Natural killer cell (primary cell): ENCODE data around the gene ODF2L. TPM values are rescaled to one million over a fixed set of nuclear protein-coding genes. Genes with fewer than 3 reads are reported as not detected.

ENCODE experiments used
- ATAC-seq, 3 donors: fragments of 150-1000 bp in 2 of 3; fragments of 200-7000 bp in 1 of 3; cut with Tn5 transposase; 1 replicate in 1 of 3; 2 replicates in 2 of 3; pipeline ENCODE4 v1.10.0; 2021; ENCODE audit warnings: mild to moderate bottlenecking in 2 of 3, moderate library complexity in 2 of 3
- DNase-seq, 2 donors: peaks; one replicate each; pipeline versions ENCODE4 v3.0.0 to v3.0.0-alpha.2; 2013 to 2021; ENCODE audit warnings: mixed read lengths in 1 of 2
- H3K27ac ChIP-seq: one replicate; pipeline ENCODE4 v1.5.1; 2013; ENCODE audit warnings: mild to moderate bottlenecking, low read length
- H3K27me3 ChIP-seq: one replicate; pipeline ENCODE4 v1.6.1; 2013; ENCODE audit warnings: low read length; ENCODE audit not compliant: control insufficient read depth, insufficient read depth
- H3K36me3 ChIP-seq: one replicate; pipeline ENCODE4 v1.6.1; 2013; ENCODE audit warnings: low read length; ENCODE audit not compliant: control insufficient read depth, insufficient read depth
- H3K4me1 ChIP-seq: one replicate; pipeline ENCODE4 v1.6.1; 2013; ENCODE audit warnings: low read length; ENCODE audit not compliant: control insufficient read depth, insufficient read depth
- H3K4me3 ChIP-seq: one replicate; pipeline ENCODE4 v1.5.1; 2013; ENCODE audit warnings: low read length
- H3K9me3 ChIP-seq: one replicate; pipeline ENCODE4 v1.6.1; 2013; ENCODE audit warnings: low read length; ENCODE audit not compliant: control insufficient read depth, insufficient read depth
- H3K27ac Mint-ChIP-seq, 2 donors: one replicate each; pipeline ENCODE4 v1.8.0; 2022; ENCODE audit warnings: mild to moderate bottlenecking in 2 of 2, mixed read lengths in 2 of 2, moderate library complexity in 1 of 2
- H3K27me3 Mint-ChIP-seq, 2 donors: one replicate each; pipeline ENCODE4 v1.8.0; 2022; ENCODE audit warnings: low read depth in 2 of 2, mixed read lengths in 2 of 2
- H3K36me3 Mint-ChIP-seq: one replicate; pipeline ENCODE4 v1.8.0; 2022; ENCODE audit warnings: mixed read lengths
- H3K4me1 Mint-ChIP-seq, 2 donors: one replicate each; pipeline ENCODE4 v1.8.0; 2022; ENCODE audit warnings: mixed read lengths in 2 of 2
- H3K4me3 Mint-ChIP-seq: one replicate; pipeline ENCODE4 v1.8.0; 2022; ENCODE audit warnings: mild to moderate bottlenecking, moderate library complexity, mixed read lengths
- H3K9me3 Mint-ChIP-seq, 2 donors: one replicate each; pipeline ENCODE4 v1.8.0; 2022; ENCODE audit warnings: mixed read lengths in 2 of 2
- WGBS: methylation state at CpG from one replicate; pipeline ENCODE4 v1.1.7; 2013; ENCODE audit warnings: missing lambda C conversion rate; ENCODE audit not compliant: insufficient coverage; 5-methylcytosine and 5-hydroxymethylcytosine counted together
- intact Hi-C: fragments of 100-400 bp; cut with micrococcal nuclease; formaldehyde crosslinking; loops from one replicate; pipeline ENCODE4 v1.14.2; 2022
- total RNA-seq, 4 donors: library from RNA; stranded (reverse); fragments of 120-200 nt in 1 of 4; gene quantifications; one replicate each; pipeline versions ENCODE4 v1.2.3 to v1.2.4, GENCODE V29; 2013 to 2022
- TF ChIP-seq, protein P1 (sequence below): fragments of 200-600 bp; IDR thresholded peaks from one replicate; pipeline ENCODE4 v1.8.0; 2022; ENCODE audit warnings: antibody characterized with exemption

The ODF2L gene
- total RNA-seq, 3 donors from 2014 or later (not counting 1 experiment from before 2014, with no cell fraction given): 79.7 to 102 (median 82.0) TPM

DNA sequence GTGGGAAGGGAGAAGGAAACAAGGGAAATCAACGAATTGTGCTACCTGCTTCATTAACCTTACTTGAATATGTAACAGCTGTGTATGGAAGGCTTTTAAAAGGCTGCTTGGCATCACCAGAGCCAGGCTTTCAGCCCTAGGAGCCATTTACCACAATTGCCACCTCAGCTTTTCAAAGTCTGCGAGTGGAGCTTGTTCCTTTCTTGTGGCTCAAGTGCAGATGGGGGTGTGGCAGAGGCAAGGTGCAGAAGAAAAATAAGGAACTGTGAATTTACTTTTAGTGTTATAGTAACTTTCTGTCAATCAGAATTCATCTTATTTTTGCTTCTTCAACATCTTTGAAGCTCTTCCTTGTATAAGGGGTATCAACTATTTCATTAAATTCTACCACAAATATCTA, 45.5 kb upstream of the ODF2L start:
- H3K27ac ChIP-seq: no peak overlapping the region
- Mint-ChIP-seq H3K9me3 (no peaks in the 10 kb centered on the region), H3K27me3 (peaks cover 10 to 18% of the 10 kb centered on the region in 2 donors), H3K4me3 (no peak overlapping the region), H3K27ac (no peak overlapping the region), H3K36me3 (no peaks in the 10 kb centered on the region), H3K4me1 (no peaks in the 10 kb centered on the region)
- no peaks in the 10 kb centered on the region for H3K9me3 ChIP-seq
- H3K36me3 ChIP-seq: no peaks in the 10 kb centered on the region
- ATAC-seq (no peak), DNase-seq (peak in 1 of 2 donors; percentile 65)
- intact Hi-C loops: no loop called here
- TF ChIP-seq, protein P1, sequence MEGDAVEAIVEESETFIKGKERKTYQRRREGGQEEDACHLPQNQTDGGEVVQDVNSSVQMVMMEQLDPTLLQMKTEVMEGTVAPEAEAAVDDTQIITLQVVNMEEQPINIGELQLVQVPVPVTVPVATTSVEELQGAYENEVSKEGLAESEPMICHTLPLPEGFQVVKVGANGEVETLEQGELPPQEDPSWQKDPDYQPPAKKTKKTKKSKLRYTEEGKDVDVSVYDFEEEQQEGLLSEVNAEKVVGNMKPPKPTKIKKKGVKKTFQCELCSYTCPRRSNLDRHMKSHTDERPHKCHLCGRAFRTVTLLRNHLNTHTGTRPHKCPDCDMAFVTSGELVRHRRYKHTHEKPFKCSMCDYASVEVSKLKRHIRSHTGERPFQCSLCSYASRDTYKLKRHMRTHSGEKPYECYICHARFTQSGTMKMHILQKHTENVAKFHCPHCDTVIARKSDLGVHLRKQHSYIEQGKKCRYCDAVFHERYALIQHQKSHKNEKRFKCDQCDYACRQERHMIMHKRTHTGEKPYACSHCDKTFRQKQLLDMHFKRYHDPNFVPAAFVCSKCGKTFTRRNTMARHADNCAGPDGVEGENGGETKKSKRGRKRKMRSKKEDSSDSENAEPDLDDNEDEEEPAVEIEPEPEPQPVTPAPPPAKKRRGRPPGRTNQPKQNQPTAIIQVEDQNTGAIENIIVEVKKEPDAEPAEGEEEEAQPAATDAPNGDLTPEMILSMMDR: no peak
- H3K27me3 ChIP-seq: no peaks in the 10 kb centered on the region
- H3K4me1 ChIP-seq: peaks cover 3% of the 10 kb centered on the region
- WGBS: no CpG with 5 or more reads among the region's 2 CpGs
- H3K4me3 ChIP-seq: no peak overlapping the region

DNA sequence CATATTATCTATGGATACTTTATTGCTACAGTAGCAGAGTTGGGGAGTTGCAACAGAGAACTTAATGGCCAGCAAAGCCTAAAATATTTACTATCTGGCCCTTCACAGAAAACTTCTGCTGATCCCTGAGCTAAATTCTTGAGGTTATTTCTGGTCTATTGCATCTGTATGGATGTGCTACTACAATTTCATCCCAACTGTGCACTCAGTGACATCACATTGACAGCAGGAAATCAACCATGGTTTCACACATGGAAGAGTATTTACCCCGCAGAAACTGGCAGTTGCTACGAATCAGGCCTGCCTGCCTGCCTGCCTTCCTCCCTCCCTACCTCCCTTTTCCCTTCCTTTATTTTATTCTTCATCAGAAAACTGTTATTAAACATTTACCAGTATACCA, 39.9 kb upstream of the ODF2L start:
- H3K9me3 Mint-ChIP-seq: no peaks in the 10 kb centered on the region
- no peaks in the 10 kb centered on the region for H3K4me1 Mint-ChIP-seq
- Histone ChIP-seq H3K4me3 (no peak overlapping the region), H3K9me3 (no peaks in the 10 kb centered on the region), H3K36me3 (no peaks in the 10 kb centered on the region), H3K4me1 (no peaks in the 10 kb centered on the region), H3K27me3 (no peaks in the 10 kb centered on the region), H3K27ac (no peak overlapping the region)
- no peak for ATAC-seq
- TF ChIP-seq, protein P1: no peak
- 29% methylated on average over 2 of the region's 2 CpGs for WGBS
- H3K27me3 Mint-ChIP-seq: peaks cover 10 to 18% of the 10 kb centered on the region in 2 donors
- intact Hi-C loops: no loop called here
- no peak overlapping the region for H3K4me3 Mint-ChIP-seq
- no peak overlapping the region for H3K27ac Mint-ChIP-seq
- DNase-seq: no peak
- H3K36me3 Mint-ChIP-seq: no peaks in the 10 kb centered on the region

DNA sequence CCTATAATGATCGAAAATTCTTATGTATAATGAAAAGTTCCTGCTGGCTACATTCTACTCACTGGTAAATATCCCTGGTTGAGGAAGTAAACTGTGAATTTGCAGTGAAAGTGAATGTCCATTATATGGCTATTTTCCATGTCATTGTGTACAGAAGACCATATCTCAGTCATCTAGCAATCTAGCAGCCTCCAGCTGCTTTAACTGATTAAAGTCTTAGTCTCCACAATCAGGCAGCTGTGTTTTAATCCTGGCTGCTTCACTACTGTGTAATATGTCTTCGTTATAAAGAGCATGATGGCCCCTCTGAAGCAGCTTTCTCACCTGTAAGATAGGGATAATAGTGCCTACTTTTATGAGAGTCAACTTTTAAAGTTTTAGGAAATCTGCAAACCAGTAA, 39.2 kb upstream of the ODF2L start:
- no peaks in the 10 kb centered on the region for H3K27me3 ChIP-seq
- no peaks in the 10 kb centered on the region for H3K4me1 Mint-ChIP-seq
- no peak for DNase-seq
- no peaks in the 10 kb centered on the region for H3K9me3 ChIP-seq
- H3K9me3 Mint-ChIP-seq: no peaks in the 10 kb centered on the region
- peak in 1 of 3 donors; percentile 14 for ATAC-seq
- 50% methylated on average over 1 of the region's 2 CpGs for WGBS
- no peak overlapping the region for H3K27ac Mint-ChIP-seq
- TF ChIP-seq, protein P1: no peak
- no peak overlapping the region for H3K4me3 Mint-ChIP-seq
- intact Hi-C loops: no loop called here
- no peaks in the 10 kb centered on the region for H3K36me3 Mint-ChIP-seq
- peaks cover 10 to 18% of the 10 kb centered on the region in 2 donors for H3K27me3 Mint-ChIP-seq
- H3K4me3 ChIP-seq: no peak overlapping the region
- H3K36me3 ChIP-seq: no peaks in the 10 kb centered on the region
- no peak overlapping the region for H3K27ac ChIP-seq
- no peaks in the 10 kb centered on the region for H3K4me1 ChIP-seq

DNA sequence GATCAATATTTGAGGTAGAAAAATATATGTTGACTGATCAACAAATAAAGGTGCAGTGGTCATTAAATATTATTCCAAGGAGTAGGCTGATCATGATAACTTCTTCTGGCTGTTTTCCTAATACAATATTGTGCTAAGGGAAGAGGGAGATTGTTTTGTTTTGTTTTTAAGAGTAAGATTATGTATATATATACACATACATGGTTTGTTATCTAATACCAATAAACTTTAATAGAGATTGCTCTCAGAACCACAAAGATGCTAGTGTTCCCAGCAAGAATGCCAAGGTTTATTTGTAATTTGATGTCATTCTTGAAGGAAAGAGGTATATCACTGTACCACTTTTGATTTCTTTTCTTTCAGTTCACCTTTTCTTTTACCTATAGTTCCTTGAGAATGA, 37.9 kb upstream of the ODF2L start:
- H3K27ac ChIP-seq: no peak overlapping the region
- H3K27me3 ChIP-seq: no peaks in the 10 kb centered on the region
- Mint-ChIP-seq H3K9me3 (no peaks in the 10 kb centered on the region), H3K27me3 (peaks cover 10% of the 10 kb centered on the region in 2 donors), H3K4me3 (no peak overlapping the region), H3K4me1 (no peaks in the 10 kb centered on the region), H3K27ac (no peak overlapping the region), H3K36me3 (no peaks in the 10 kb centered on the region)
- H3K4me3 ChIP-seq: no peak overlapping the region
- no peaks in the 10 kb centered on the region for H3K9me3 ChIP-seq
- TF ChIP-seq, protein P1: no peak
- no peaks in the 10 kb centered on the region for H3K36me3 ChIP-seq
- no peaks in the 10 kb centered on the region for H3K4me1 ChIP-seq
- intact Hi-C loops: no loop called here
- no peak for DNase-seq
- no peak for ATAC-seq
